Ectodermal cell (in vitro differentiated cells): ENCODE measurements around the gene NUP160.

Source experiments
- H3K27ac ChIP-seq: 2 replicates; pipeline ENCODE4 v1.7.0; 2013; ENCODE audit warnings: mild to moderate bottlenecking, low read depth, low read length; ENCODE audit not compliant: insufficient read depth, poor library complexity, severe bottlenecking
- H3K27me3 ChIP-seq: 2 replicates; pipeline ENCODE4 v1.7.0; 2013; ENCODE audit warnings: mild to moderate bottlenecking, low read length; ENCODE audit not compliant: insufficient read depth, control insufficient read depth, poor library complexity, severe bottlenecking
- H3K36me3 ChIP-seq: one replicate; pipeline ENCODE4 v1.7.0; 2013; ENCODE audit warnings: low read length; ENCODE audit not compliant: control insufficient read depth, insufficient read depth
- H3K4me1 ChIP-seq: one replicate; pipeline ENCODE4 v1.7.0; 2013; ENCODE audit warnings: low read length; ENCODE audit not compliant: control insufficient read depth, insufficient read depth
- H3K4me3 ChIP-seq: 2 replicates; pipeline ENCODE4 v1.7.0; 2013; ENCODE audit warnings: low read depth, low read length, control low read depth; ENCODE audit not compliant: insufficient read depth
- H3K9me3 ChIP-seq: 2 replicates; pipeline ENCODE4 v1.7.0; 2013; ENCODE audit warnings: mild to moderate bottlenecking, low read length, moderate library complexity; ENCODE audit not compliant: control insufficient read depth
- WGBS, 2 experiments: methylation state at CpG; one replicate each; pipeline ENCODE4 v1.1.7; 2013; ENCODE audit warnings: missing lambda C conversion rate in 2 of 2; 5-methylcytosine and 5-hydroxymethylcytosine counted together

Gene NUP160

GRCh38 chr11:47731475-47731874, 116.7 kb downstream of the NUP160 start:
- H3K36me3 ChIP-seq: peaks cover 71% of the 10 kb centered on the region
- H3K9me3 ChIP-seq: no peaks in the 10 kb centered on the region
- WGBS, 2 experiments: 70 to 82% methylated on average over 6 of the region's 6 CpGs
- no peak overlapping the region for H3K4me3 ChIP-seq
- H3K27ac ChIP-seq: no peak overlapping the region
- H3K27me3 ChIP-seq: no peaks in the 10 kb centered on the region
- no peaks in the 10 kb centered on the region for H3K4me1 ChIP-seq
